ENCODE data around the gene DOK7. TPM values are rescaled to one million over a fixed set of nuclear protein-coding genes. Genes with fewer than 3 reads are reported as not detected.
A peak's percentile ranks its signal among the peaks of the same experiment; 100 is the strongest.

DOK7 gene
- total and polyA plus RNA-seq, 7 experiments from 2014 or later, result not detected

DNA sequence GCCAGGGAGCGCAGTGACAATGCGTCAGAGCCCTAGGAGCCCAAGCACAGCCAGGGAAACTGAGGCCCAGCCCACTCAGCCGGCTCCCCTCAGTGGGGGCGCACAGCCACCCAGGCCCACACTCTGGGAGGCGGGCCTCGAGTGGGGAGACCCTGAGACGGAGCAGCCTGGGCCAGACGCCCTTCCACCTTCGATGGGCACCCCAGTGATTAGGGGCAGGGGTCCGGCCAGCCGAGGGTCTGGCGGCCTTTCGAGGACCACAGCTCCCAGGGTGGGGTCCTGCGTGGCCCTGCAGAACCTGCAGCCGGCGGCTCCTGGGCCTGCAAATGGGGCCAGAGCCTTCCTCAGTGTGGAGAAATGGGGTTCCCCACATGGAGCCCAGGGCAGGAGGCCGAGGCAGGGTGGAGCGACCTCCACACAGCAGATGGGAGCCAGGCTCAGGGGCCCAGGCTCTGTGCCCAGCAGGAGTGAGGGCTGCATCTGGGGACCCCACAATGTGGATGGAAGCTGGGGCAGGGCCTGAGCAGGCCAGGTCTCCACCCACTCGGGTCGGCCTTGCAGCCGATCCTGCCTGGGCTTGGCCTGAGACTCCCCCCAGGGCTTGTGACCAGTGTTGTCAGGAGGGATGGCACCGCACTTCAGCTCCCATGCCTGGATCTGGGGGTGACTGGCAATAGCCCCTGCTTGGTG, 16.3 kb upstream of the DOK7 start:
- intact Hi-C loops (cut with micrococcal nuclease), result no loop called here
- DNase-seq, result no peak
- CTCF ChIA-PET, result no interaction called here

DNA sequence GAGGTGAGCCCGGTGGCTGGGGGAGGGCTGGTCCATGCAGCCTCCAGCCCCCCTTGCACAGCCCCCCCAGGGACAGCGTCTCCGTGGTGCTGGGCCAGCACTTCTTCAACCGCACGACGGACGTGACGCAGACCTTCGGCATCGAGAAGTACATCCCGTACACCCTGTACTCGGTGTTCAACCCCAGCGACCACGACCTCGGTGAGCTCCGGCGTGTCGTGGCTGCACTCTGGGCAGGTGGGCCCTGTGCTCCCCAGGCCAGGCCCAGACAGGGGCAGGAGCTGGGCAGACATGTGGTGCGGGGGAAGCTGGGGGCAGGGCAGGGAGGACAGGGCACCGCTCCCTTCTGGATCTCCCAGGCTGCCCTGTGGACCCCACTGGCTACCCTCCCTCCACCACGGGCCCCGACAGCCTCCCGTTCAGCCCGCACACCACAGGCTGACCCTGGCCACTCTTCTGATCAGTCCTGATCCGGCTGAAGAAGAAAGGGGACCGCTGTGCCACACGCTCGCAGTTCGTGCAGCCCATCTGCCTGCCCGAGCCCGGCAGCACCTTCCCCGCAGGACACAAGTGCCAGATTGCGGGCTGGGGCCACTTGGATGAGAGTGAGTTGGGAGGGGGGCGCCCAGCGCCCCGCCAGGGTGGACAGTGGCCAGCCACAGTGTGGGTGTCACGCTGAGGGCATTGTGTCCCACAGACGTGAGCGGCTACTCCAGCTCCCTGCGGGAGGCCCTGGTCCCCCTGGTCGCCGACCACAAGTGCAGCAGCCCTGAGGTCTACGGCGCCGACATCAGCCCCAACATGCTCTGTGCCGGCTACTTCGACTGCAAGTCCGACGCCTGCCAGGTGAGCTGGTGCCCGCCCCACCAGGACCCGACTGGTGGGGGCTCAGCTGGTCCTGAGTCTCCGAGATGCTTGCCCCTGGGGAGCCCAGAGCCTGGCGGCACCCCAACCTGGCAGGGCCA, 15.4 kb upstream of the DOK7 start:
- ChIA-PET POLR2A (no interaction called here), CTCF (interaction anchor here (1.1 kb wide), 1 partner anchor 101 kb away, joined by 3 read pairs; no protein-coding TSS in a partner anchor)
- H3K4me3 ChIP-seq (ENCODE audit: low read length), result no peak overlapping the region
- Mint-ChIP-seq H3K36me3 (no peaks in the 10 kb centered on the region), H3K27ac (no peak overlapping the region), H3K4me3 (no peak overlapping the region), H3K27me3 (peaks cover 0 to 4% (median 0%) of the 10 kb centered on the region in 5 donors), H3K9me3 (no peaks in the 10 kb centered on the region), H3K4me1 (peaks cover 0 to 5% (median 0%) of the 10 kb centered on the region in 7 donors)
- no peak for DNase-seq
- H3K9me3 ChIP-seq (ENCODE audit: control insufficient read depth in 2 of 3, low read length in 3 of 3), result no peaks in the 10 kb centered on the region
- no peaks in the 10 kb centered on the region for H3K36me3 ChIP-seq (ENCODE audit: control insufficient read depth in 2 of 3, insufficient read depth in 3 of 3, low read length in 3 of 3)
- no peaks in the 10 kb centered on the region for H3K27me3 ChIP-seq (ENCODE audit: control insufficient read depth in 2 of 2, insufficient read depth in 2 of 2, low read length in 2 of 2)
- ATAC-seq, result no peak
- peaks cover 0 to 7% of the 10 kb centered on the region in 2 donors for H3K4me1 ChIP-seq (ENCODE audit: control insufficient read depth in 2 of 2, insufficient read depth in 2 of 2, low read length in 2 of 2)
- intact Hi-C loops (cut with micrococcal nuclease), result no loop called here
- H3K27ac ChIP-seq (ENCODE audit: low read depth, low read length), result no peak overlapping the region

More for the DNA sequence above, 16.3 kb upstream of the DOK7 start:
- H3K36me3 Mint-ChIP-seq, result no peaks in the 10 kb centered on the region
- H3K27me3 ChIP-seq (ENCODE audit: control insufficient read depth in 2 of 2, insufficient read depth in 2 of 2, low read length in 2 of 2), result no peaks in the 10 kb centered on the region
- H3K4me1 ChIP-seq (ENCODE audit: control insufficient read depth in 2 of 2, insufficient read depth in 2 of 2, low read length in 2 of 2), result peaks cover 0 to 7% of the 10 kb centered on the region in 2 donors
- POLR2A ChIA-PET, result no interaction called here
- no peak overlapping the region for H3K4me3 ChIP-seq (ENCODE audit: low read length)
- H3K27ac ChIP-seq (ENCODE audit: low read depth, low read length), result no peak overlapping the region
- no peaks in the 10 kb centered on the region for H3K36me3 ChIP-seq (ENCODE audit: control insufficient read depth in 2 of 3, insufficient read depth in 3 of 3, low read length in 3 of 3)
- H3K27me3 Mint-ChIP-seq, result peaks cover 0 to under 1% (median 0%) of the 10 kb centered on the region in 5 donors
- H3K4me1 Mint-ChIP-seq, result peaks cover 0 to 5% (median 0%) of the 10 kb centered on the region in 7 donors
- no peak overlapping the region for H3K4me3 Mint-ChIP-seq
- no peak overlapping the region for H3K27ac Mint-ChIP-seq
- no peaks in the 10 kb centered on the region for H3K9me3 ChIP-seq (ENCODE audit: control insufficient read depth in 2 of 3, low read length in 3 of 3)
- no peaks in the 10 kb centered on the region for H3K9me3 Mint-ChIP-seq
- ATAC-seq, result no peak

DNA sequence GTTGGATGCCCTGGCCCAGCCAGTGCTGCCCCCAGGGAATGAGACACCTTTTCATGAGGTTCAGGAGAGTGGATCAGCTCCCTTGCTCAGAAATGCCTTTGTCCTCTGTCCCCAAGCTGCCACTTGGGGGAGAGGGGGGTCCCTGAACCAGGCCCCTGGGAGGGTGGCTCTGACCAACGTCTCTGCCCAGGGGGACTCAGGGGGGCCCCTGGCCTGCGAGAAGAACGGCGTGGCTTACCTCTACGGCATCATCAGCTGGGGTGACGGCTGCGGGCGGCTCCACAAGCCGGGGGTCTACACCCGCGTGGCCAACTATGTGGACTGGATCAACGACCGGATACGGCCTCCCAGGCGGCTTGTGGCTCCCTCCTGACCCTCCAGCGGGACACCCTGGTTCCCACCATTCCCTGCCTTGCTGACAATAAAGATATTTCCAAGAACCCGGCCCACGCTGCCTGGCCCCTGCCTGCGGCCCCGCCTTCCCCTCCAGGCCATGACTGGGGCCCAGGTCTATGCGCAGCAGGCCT, 14.0 kb upstream of the DOK7 start:
- H3K36me3 Mint-ChIP-seq, result no peaks in the 10 kb centered on the region
- peak overlapping the region in 1 of 9 donors; percentile 46 for H3K27ac Mint-ChIP-seq
- Histone ChIP-seq H3K36me3 (ENCODE audit: control insufficient read depth in 2 of 3, insufficient read depth in 3 of 3, low read length in 3 of 3) (no peaks in the 10 kb centered on the region), H3K27ac (ENCODE audit: low read depth, low read length) (no peak overlapping the region), H3K4me1 (ENCODE audit: control insufficient read depth in 2 of 2, insufficient read depth in 2 of 2, low read length in 2 of 2) (no peaks in the 10 kb centered on the region), H3K9me3 (ENCODE audit: control insufficient read depth in 2 of 3, low read length in 3 of 3) (no peaks in the 10 kb centered on the region), H3K4me3 (ENCODE audit: low read length) (no peak overlapping the region), H3K27me3 (ENCODE audit: control insufficient read depth in 2 of 2, insufficient read depth in 2 of 2, low read length in 2 of 2) (no peaks in the 10 kb centered on the region)
- no peak for DNase-seq
- ChIA-PET CTCF (interaction anchor here (1.1 kb wide), 1 partner anchor 102 kb away, joined by 3 read pairs; no protein-coding TSS in a partner anchor), POLR2A (no interaction called here)
- peaks cover 0 to 4% (median 0%) of the 10 kb centered on the region in 5 donors for H3K27me3 Mint-ChIP-seq
- no peak for ATAC-seq
- intact Hi-C loops (cut with micrococcal nuclease), result no loop called here
- H3K4me3 Mint-ChIP-seq, result no peak overlapping the region
- peaks cover 0 to 5% (median 0%) of the 10 kb centered on the region in 7 donors for H3K4me1 Mint-ChIP-seq
- no peaks in the 10 kb centered on the region for H3K9me3 Mint-ChIP-seq

DNA sequence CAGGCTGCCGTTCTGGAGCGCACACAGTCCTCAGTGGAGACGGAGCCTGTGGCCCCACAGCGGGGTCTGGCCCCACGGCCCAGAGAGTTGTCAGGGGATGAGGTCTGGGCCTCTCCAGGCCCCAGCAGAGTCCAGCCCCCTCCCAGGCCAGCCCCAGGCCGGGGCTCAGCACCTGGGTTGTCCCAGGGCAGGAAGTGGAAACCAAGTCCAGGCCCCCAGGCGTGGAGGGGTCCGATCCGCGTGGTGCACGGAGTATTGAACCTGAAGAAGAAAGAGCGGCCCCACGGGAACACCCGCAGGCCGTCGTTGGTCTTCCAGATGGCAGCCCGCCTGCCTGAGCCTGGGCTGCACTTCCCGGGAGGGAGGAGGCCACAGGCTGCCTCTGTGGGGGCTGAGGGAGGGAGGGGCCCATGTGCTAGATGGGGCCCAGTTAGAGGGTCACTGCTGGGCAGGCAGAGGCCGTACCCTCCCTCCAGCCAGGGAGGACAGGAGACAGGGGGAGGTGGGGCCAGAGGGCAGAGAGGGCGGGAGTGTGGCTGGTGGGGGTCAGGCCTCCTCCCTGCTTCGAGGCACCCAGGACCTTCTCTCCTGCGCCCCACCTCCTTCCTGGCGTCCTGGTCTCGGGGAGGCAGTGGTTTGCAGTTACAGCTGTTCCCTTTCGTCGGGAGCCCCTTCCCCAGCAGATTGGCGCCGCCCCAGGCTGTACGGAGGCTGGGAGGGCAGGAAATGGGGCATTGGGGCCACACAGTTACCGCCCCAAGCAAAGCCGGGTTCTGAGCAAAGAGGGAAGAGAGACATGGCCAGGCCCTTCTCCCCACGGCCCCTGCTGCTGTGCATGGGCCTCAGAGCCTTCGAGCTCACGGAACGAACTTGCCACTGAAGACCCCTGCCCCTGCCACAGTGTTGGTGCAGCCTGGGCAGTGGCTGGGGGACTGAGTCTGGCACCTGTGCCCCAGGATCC, 13.3 kb upstream of the DOK7 start:
- no peaks in the 10 kb centered on the region for H3K9me3 ChIP-seq (ENCODE audit: control insufficient read depth in 2 of 3, low read length in 3 of 3)
- peaks cover 0 to under 1% (median 0%) of the 10 kb centered on the region in 5 donors for H3K36me3 Mint-ChIP-seq
- POLR2A ChIA-PET, result no interaction called here
- no peaks in the 10 kb centered on the region for H3K27me3 ChIP-seq (ENCODE audit: control insufficient read depth in 2 of 2, insufficient read depth in 2 of 2, low read length in 2 of 2)
- CTCF ChIA-PET, result no interaction called here
- no peak overlapping the region for H3K27ac Mint-ChIP-seq
- H3K4me1 ChIP-seq (ENCODE audit: control insufficient read depth in 2 of 2, insufficient read depth in 2 of 2, low read length in 2 of 2), result no peaks in the 10 kb centered on the region
- H3K27me3 Mint-ChIP-seq, result peaks cover 0 to 4% (median 0%) of the 10 kb centered on the region in 5 donors
- H3K4me1 Mint-ChIP-seq, result peaks cover 0 to 5% (median 0%) of the 10 kb centered on the region in 7 donors
- H3K27ac ChIP-seq (ENCODE audit: low read depth, low read length), result no peak overlapping the region
- ATAC-seq (no peak), DNase-seq (no peak)
- no peaks in the 10 kb centered on the region for H3K36me3 ChIP-seq (ENCODE audit: control insufficient read depth in 2 of 3, insufficient read depth in 3 of 3, low read length in 3 of 3)
- H3K9me3 Mint-ChIP-seq, result peaks cover 0 to 7% (median 0%) of the 10 kb centered on the region in 11 donors
- intact Hi-C loops (cut with micrococcal nuclease), result no loop called here
- H3K4me3 ChIP-seq (ENCODE audit: low read length), result no peak overlapping the region
- no peak overlapping the region for H3K4me3 Mint-ChIP-seq

DNA sequence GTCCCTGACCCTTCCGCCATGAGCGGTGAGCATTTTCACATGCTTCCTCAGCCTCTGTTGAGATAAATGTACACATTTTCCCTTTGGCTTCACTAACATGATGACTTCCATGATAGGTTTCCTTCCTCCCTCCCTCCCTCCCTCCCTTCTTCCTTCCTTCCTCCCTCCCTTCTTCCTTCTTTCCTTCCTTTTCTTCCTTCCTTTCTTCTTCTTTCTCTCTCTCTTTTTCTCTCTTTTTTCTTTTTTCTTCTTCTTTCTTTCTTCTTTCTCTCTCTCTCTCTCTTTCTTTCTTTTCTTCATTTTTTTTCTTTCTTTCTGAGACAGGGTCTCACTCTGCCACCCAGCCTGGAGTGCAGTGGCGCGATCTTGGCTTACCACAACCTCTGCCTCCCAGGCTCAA, 12.5 kb upstream of the DOK7 start:
- peaks cover 0 to 4% (median 0%) of the 10 kb centered on the region in 5 donors for H3K27me3 Mint-ChIP-seq
- ChIA-PET POLR2A (no interaction called here), CTCF (no interaction called here)
- H3K9me3 Mint-ChIP-seq, result peaks cover 0 to 15% (median 8%) of the 10 kb centered on the region in 11 donors
- Histone ChIP-seq H3K27ac (ENCODE audit: low read depth, low read length) (no peak overlapping the region), H3K9me3 (ENCODE audit: control insufficient read depth in 2 of 3, low read length in 3 of 3) (no peaks in the 10 kb centered on the region), H3K4me3 (ENCODE audit: low read length) (no peak overlapping the region), H3K4me1 (ENCODE audit: control insufficient read depth in 2 of 2, insufficient read depth in 2 of 2, low read length in 2 of 2) (no peaks in the 10 kb centered on the region), H3K27me3 (ENCODE audit: control insufficient read depth in 2 of 2, insufficient read depth in 2 of 2, low read length in 2 of 2) (no peaks in the 10 kb centered on the region), H3K36me3 (ENCODE audit: control insufficient read depth in 2 of 3, insufficient read depth in 3 of 3, low read length in 3 of 3) (no peaks in the 10 kb centered on the region)
- peaks cover 0 to 8% (median 5%) of the 10 kb centered on the region in 5 donors for H3K36me3 Mint-ChIP-seq
- H3K4me1 Mint-ChIP-seq, result peaks cover 0 to 5% (median 0%) of the 10 kb centered on the region in 7 donors
- ATAC-seq (no peak), DNase-seq (no peak)
- H3K27ac Mint-ChIP-seq, result no peak overlapping the region
- intact Hi-C loops (cut with micrococcal nuclease), result no loop called here
- no peak overlapping the region for H3K4me3 Mint-ChIP-seq

DNA sequence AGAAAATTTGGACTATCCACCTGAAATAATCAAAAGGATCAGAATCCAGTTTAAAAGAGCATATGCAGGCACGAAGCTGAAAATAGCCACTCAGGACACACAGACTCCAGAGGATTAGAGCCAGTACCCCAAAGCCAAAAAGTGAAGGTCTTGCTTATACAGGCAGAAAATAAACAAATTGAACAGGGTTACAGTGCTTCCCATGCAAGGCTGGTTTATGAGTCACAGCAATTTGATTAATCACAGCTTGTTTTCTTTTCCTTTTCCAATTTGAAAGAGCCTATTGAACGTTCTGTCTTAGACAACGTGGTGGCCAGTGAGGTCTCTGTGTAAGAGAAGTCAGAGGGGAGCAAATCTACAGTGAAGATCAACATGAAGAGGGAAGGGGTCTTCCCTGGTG, 11.2 kb upstream of the DOK7 start:
- peaks cover 0 to 21% (median 9%) of the 10 kb centered on the region in 11 donors for H3K9me3 Mint-ChIP-seq
- intact Hi-C loops (cut with micrococcal nuclease), result no loop called here

More for the DNA sequence above, 11.2 kb upstream of the DOK7 start:
- no peaks in the 10 kb centered on the region for H3K4me1 ChIP-seq (ENCODE audit: control insufficient read depth in 2 of 2, insufficient read depth in 2 of 2, low read length in 2 of 2)
- Mint-ChIP-seq H3K4me1 (peaks cover 0 to 5% (median 0%) of the 10 kb centered on the region in 7 donors), H3K4me3 (no peak overlapping the region), H3K27ac (no peak overlapping the region), H3K27me3 (peaks cover 0 to 4% (median 0%) of the 10 kb centered on the region in 5 donors), H3K36me3 (peaks cover 0 to 9% (median 6%) of the 10 kb centered on the region in 5 donors)
- H3K4me3 ChIP-seq (ENCODE audit: low read length), result no peak overlapping the region
- ATAC-seq (no peak), DNase-seq (no peak)
- H3K9me3 ChIP-seq (ENCODE audit: control insufficient read depth in 2 of 3, low read length in 3 of 3), result no peaks in the 10 kb centered on the region
- no peak overlapping the region for H3K27ac ChIP-seq (ENCODE audit: low read depth, low read length)
- no peaks in the 10 kb centered on the region for H3K36me3 ChIP-seq (ENCODE audit: control insufficient read depth in 2 of 3, insufficient read depth in 3 of 3, low read length in 3 of 3)
- CTCF ChIA-PET, result no interaction called here
- POLR2A ChIA-PET, result no interaction called here
- H3K27me3 ChIP-seq (ENCODE audit: control insufficient read depth in 2 of 2, insufficient read depth in 2 of 2, low read length in 2 of 2), result no peaks in the 10 kb centered on the region
